GM18517 (cell line): ENCODE measurements around the gene ANKIB1.

Experiments
- ATAC-seq: cut with Tn5 transposase; IDR thresholded peaks from one replicate; pipeline ENCODE4 v1.9.1; 2021; ENCODE audit warnings: mild to moderate bottlenecking, moderate library complexity; ENCODE audit not compliant: unreplicated experiment

Gene ANKIB1

GRCh38 chr7:92446869-92447344, 201.1 kb downstream of the ANKIB1 start:
- no peak for ATAC-seq

DNA sequence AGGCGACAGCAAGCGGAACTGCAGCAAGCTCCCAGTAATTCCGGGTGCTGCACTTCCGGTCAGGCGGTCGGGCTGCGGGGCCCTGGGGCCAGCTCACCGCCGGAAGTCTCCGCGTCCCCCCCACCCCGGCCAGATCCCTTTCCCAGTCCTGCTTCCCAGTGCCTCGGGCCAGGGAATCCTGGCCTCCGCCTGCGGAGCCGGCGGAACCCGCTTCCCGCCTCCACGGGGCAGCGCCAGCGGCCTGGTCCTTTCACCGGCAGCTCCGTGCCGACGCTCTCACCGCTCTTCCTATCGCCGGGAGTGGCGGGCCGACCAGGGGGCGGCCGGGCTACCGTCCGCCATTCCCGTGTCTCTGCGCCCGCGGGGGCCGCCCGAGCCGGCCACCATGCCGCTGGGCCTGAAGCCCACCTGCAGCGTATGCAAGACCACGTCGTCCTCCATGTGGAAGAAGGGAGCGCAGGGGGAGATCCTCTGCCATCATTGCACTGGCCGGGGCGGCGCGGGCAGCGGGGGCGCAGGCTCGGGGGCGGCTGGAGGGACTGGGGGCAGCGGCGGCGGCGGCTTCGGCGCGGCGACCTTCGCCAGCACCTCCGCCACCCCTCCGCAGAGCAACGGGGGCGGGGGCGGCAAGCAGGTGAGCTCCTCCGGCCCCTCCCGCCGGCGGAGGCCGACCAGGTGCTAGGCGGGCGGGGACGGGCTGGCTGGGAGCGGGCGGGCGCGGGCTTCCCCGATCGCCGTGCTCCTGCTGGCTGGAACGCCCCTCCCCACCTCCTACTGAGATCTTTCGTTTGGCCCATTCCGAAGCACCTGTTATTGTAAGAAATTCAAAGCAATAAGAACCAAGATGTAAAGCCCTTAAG, 201.8 kb downstream of the ANKIB1 start, which contains the start of gene GATAD1:
TSS of gene GATAD1 (plus strand) at position 138 of the 860 bp plus-strand sequence. CDS start at position 386, 248 bp downstream.
- peak; percentile 81 for ATAC-seq

GRCh38 chr7:92448205-92448747, 202.5 kb downstream of the ANKIB1 start:
- ATAC-seq: peak; percentile 46
